T-helper 1 cell treated with Interleukin-12 subunit alpha and Interleukin-12 subunit beta and Interleukin-4 antibody, amounts not matched to agents 30 ng/mL and 1 ng/mL, for 36 hours (primary cell): ENCODE data around the gene ASCC2. TPM values are rescaled to one million over a fixed set of nuclear protein-coding genes. Genes with fewer than 3 reads are reported as not detected.
"Not testable (repeated sequence)": the region's sequence is repeated elsewhere in the genome, so short reads cannot be mapped to it uniquely, and the experiment has no call there.

Source experiments
- intact Hi-C: fragments of 100-400 bp; cut with micrococcal nuclease; formaldehyde crosslinking; loops from one replicate; pipeline ENCODE4 v1.15.1; 2024
- total RNA-seq: library from RNA; stranded (reverse); gene quantifications from 2 replicates; pipeline ENCODE4 v1.2.3, GENCODE V29; 2022

Gene ASCC2
- total RNA-seq, 1 donor from 2014 or later: 93.7 TPM

DNA sequence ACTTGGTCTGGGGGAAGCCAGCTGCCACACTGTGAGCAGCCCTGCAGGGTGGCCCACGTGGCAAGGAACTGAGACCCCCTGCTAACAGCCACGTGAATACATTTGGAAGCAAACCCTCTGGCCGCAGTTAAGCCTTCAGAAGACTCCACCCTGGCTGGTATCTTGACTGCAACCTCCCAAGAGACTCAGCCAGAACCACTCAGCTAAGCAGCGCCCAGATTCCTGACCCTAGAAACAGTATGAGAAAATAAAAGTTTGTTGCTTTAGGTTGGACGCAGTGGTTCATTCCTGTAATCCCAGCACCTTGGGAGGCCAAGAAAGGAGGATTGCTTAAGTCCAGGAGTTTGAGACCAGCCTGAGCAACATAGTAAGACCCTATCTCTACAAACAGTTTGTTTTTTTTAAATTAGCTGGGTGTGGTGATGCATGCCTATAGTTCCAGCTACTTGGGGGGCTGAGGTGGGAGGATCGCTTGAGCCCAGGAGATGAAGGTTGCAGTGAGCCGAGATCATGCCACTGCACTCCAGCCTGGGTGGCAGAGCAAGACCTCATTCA, 79.9 kb downstream of the ASCC2 start:
- intact Hi-C loops: no loop called here

DNA sequence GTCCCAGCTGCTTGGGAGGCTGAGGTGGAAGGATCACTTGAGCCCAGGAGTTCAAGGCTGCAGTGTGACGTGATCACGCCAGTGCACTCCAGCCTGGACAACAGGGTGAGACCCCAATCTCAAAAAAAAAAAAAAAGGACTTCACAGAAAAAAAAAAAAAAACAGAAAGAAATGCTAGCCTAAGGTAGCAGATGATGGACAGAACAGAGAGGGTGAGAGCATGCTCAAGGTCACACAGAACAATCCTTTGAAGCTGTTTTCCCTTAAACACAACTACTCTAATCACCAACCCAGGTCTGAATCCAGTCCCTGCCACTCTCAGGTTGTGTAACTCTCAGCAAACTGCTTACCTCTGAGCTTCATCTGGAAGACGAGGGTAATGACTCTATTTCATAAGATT, 81.0 kb downstream of the ASCC2 start:
- intact Hi-C loops: no loop called here

DNA sequence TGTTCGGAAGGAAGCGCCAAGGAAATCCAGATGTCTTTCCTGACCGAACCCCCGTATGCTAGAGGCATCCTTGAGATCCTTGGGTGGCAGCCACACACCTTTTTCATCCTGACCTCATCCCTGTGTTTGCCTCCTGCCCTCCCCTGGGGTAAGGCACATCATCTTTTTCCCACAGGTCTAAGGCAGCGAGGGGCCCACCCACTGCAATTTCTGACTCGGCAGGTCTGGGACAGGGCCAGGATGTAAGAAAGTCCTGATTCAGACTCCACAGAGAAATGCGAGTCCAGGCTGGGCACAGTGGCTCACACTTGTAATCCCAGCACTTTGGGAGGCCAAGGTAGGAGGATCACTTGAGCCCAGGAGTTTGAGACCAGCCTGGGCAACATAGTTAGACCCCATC, 81.7 kb downstream of the ASCC2 start:
- intact Hi-C loops: no loop called here

DNA sequence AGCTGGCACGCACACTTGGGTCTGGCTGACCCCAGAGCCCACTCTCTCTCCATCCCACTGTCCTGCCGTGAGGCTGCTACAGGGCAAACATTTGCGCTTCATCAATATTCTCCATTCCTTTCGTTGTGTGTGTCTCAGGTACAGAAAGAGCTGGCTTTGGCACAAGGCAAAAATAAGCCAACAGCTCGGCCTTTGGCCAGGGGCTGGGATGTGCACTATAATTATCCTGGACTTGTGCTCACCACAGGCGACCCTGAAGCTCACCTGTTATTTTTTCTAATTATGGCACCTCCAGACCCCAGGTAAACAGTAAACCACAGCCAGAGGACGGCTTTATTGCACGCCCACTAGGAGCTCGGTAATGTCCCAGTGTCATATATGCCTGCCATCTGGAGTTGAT, 82.2 kb downstream of the ASCC2 start:
- intact Hi-C loops: no loop called here

DNA sequence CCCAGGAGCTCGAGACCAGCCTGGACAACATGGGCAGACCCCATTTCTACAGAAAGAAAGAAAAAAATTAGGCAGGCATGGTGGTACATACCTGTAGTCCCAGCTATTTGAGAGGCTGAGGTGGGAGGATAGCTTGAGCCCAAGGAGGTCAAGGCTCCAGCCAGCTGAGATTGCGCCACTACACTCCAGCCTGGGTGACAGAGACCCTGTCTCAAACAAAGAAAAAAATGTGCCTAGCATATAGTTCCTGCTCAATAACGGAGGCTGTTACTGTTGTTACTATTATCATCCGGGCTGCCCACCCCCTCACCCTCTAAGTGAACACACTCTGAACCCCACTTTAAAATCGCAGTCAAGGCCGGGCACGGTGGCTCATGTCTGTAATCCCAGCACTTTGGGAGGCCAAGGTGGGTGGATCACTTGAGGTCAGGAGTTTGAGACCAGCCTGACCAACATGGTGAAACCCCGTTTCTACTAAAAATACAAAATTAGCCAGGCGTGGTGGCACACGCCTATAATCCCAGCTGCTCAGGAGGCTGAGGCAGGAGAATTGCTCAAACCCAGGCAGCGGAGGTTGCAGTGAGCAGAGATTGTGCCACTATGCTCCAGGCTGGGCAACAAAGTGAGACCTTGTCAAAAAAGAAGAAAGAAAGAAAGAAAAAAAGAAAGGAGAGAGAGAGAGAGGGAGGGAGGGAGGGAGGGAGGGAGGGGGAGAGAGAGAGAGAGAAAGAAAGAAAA, 83.2 kb downstream of the ASCC2 start:
- intact Hi-C loops: not testable (repeated sequence)

DNA sequence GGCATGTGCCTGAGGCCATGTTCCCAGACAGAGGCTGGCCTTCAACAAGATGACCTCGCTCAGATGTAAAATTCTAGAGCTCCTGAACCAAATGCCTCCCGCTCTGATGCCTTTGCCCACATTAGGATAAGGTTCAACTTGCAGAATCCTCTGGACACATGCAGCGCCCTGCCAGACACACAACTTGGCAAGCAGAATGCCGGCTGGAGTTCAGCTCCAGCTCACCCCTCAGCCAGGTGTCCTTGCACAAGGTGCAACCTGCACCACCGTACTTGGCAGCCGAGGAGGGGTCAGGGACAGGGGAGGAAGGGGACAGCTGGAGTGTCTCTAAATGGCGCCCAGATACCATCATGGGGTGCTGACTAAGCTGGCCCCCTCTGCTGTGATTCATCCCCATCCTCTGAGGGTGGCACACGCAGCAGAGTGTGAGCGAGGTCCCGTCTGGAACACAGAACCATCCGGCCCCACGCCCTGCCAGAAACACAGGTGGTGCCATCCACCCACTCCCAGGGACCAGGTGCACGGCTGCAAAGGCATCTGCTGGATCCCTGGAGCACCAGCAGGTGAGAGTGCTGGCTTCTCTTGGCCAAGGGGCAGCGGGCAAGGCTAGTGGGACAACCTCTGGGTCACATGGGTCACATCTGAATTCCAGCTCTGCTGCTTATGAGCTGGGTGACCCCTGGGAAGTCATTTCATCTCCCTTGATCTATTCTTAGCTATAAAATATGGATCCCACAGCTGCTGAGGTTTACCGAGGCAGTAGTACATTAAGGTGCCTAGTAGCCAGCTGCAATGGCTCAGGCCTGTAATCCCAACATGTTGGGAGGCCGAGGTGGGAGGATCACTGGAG, 84.0 kb downstream of the ASCC2 start:
- intact Hi-C loops: no loop called here

DNA sequence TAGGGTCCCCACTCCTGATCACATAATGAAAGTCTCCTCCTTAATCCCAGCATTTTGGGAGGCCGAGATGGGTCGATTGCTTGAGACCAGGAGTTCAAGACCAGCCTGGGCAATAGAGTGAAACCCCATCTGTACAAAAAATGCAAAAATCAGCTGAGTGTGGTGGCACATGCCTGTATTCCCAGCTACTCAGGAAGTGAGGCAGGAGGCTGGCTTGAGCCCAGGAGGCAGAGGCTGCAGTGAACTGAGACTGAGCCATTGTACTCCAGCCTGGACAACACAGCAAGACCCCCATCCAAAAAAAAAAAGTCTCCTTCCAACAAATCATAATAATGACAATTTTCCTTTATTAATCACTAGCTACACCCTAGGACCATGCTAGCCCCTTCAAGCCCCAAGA, 86.4 kb downstream of the ASCC2 start:
- intact Hi-C loops: loop anchor here (1.0 kb wide), 1 partner anchor 16 kb away; the partner anchor contains the start of genes UQCR10 and ZMAT5

DNA sequence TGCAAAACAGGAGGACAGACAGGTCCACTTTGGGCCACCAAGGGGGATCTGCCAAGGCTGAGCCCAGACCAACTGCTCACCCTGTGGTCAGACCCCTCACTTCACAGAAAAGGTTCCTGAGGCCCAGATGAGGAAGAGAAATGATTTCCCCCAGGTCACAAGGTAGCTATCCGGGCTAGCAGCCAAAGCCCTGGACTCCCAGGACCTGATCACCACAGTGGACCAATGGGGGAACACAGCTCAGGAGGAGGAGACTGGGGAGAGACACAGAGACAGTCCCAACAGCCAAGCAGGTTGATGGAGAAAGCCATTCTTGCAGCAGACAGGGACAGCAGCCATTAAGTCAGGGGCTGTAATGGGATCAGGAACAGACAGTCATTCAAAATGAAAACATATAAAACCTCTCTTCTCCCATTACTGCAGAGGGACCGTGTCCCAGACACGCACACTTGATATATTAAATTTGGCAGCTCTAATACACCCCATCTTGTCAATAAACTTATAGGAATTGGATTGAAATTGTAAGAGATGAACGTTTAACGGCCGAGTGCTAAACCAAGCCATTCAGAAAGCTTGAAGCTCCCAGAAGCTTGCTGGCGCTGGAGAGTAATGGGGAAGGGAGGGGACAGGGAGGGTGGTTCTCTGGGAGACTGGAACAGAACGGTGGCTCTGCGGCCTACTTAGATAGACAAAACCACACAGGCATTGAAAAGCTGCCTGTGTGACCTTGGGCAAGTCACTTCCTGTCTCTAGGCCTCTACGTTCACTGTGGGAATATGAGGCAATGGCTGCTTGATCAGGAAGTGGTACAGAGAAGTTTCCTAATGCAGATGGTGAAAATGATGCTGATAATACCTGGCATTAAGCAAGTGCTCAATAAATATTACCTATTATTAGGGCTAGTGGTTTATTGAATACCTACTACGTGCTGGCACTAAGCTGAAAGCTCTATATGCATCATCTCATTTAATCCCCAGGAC, 87.2 kb downstream of the ASCC2 start:
- intact Hi-C loops: loop anchor here (1.0 kb wide), 1 partner anchor 16 kb away; the partner anchor contains the start of genes UQCR10 and ZMAT5

DNA sequence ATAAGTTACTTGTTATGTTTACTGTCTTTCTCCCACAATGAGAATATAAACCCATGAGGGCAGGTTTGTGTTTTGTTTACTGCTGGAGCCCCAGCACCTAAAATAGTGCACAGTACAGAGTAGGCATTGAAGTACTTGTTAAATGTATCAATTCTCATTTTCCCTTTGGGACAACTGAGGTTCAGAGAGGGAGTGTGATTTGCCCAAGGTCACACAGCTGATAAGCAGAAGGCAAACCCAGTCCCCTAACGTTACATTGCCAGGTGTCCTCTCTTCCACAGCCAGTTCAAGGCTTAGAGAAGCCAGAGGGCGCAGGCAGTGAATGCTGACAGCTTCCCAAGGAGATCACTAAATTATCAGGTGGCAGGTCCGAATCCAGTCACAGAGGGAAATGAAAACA, 88.0 kb downstream of the ASCC2 start:
- intact Hi-C loops: no loop called here

DNA sequence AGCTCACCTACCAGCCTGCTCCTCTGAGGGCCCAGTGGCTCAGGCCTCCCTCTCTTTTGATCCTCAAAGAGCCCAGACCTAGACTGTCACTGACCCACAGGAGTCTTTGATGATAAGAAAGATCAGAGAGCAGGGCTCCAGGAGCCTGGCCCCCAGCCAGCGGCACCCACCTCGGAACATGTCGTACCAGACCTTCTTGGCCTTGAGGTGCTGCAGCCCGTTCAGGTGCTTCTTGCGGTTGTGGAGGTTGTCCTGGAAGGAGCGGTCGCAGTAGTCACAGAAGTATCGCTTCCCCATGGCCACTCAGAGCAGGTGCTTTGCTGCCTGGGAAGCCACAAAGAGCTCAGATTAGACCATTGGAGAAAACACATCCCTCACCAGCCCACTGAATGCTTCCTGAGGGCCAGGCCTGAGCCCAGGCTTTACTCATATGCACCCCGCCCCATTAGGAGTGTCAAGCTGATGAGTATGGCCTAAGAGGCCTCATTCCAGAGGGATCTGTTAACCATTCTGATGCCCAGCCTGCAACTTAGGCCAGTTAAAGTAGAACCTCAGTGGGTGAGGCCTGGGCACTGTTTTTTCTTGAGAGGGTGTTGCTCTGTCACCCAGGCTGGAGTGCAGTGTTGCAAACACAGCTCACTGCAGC, 89.7 kb downstream of the ASCC2 start:
- intact Hi-C loops: no loop called here

DNA sequence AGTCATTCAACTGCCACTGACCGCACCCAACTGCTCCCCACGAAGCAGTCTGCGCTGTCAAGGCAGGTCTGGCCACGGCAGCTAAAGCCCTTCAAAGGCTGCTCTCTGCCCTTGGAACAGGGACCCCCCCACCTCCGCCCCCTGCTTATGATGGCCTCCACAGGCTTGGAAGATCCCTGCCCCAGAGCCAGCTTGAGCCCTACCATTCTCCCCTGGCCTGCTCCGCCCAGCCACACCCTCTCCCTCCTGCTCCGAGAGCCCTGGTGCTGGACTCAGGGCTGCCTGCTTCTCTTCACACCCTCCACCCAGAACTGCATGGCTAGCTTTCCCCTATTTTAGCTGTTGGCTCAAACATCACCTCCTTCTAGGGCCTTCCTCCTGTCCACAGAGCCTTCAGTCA, 90.2 kb downstream of the ASCC2 start:
- intact Hi-C loops: no loop called here

DNA sequence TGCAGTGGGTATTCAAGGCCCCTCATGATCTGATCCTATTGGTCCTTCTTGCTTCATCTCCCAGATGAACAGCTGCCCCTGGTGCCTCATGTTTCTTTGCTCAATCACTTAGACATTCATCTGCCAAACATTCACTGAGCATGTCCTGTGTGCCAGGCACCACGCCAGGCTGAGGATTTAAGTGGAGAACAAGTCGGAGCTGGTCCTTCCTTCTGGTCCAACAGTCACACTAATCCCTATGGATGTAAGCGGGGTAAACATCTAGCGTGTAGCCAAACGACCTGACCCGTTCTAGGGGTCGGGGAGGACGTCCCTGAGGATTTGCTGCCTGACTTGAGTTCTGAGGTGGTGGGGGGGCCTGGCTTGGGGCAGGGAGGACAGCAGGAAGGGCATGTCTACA, 93.2 kb downstream of the ASCC2 start:
- intact Hi-C loops: no loop called here

DNA sequence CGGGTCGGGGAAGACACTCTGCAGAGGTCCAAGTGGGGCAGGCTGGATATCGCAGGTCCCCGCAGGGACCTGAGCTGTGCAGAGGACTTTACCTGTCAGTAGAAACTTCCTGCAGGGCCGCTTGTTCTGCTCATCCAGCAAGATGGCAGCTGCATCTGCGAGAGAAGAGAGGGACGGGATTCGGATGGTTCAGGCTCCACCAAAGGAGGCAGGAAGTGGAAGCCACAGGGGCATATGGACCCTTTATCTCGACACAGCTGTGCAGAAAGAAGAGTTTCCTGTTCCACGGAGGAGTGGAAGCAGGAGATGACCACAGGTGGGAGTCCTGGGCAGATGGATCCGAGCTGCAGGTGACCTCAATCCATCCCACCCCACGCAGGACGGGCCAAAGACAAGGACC, 95.7 kb downstream of the ASCC2 start:
- intact Hi-C loops: no loop called here

DNA sequence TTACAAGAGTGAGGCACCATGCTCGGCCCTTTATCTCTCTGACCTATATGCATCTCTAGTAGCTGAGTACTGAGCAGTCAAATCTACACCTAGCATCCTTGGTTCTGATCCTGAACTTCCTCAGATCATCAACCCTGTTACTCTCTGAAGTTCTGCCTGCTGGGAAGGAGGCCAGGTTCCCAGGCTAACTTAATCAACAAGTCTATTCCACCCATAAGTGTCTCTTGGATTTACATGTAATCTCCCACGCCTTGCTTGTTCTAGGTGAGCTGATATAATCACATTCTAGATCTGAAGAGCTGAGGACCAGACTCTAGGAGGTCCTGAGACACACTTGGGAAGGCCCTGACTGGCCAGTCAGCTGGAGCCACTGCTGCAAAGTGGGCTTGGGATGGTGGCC, 96.1 kb downstream of the ASCC2 start:
- intact Hi-C loops: no loop called here

DNA sequence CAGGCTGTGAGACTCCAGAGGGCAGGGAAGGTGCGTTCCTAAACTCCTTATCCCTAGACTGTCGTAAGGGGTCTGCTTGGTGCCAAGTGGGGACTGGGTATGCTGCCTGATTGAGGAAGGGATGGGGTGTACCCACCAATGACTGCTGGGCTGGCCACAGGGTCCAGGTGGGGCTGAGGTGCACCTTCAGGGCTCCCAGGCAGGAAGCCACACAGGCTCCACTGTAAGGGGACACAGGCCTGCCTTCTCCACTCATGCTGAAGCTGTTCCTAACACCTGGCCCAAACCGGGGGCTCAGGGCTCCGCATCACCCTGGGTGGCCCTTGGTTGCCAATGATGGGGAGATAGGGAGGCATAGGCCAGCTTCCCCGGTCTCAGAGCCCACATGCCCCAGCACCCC, 97.9 kb downstream of the ASCC2 start:
- intact Hi-C loops: no loop called here

DNA sequence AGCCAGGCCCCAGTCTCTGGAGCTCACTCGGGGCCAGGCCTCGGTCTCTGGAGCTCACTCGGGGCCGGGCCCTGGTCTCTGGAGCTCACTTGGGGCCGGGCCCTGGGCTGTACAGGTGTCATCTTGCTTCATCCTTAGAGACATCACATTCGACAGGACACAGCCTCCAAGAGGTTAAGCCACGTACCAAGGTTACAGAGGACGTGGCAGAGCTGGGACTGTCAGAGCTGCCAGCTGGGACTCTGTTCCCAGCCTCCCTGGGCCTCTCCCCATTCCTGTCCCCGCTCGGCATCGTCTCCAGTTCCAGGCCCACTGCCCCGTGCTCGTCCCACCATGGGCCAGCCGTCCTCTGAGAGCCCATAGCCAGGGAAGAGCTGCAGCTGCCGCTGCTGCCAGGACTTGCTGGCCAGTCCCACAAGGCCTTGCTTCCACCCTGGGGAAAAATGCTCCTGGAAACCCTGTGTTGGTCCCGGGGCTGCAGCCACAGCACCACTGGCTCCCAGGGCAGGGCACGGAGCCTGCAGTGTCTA, 98.7 kb downstream of the ASCC2 start:
- intact Hi-C loops: no loop called here
